Neural progenitor cell (in vitro differentiated cells): Measurements from ENCODE around the gene PRKAG1. TPM values are rescaled to one million over a fixed set of nuclear protein-coding genes. Genes with fewer than 3 reads are reported as not detected.

Experiments used
- DNase-seq: peaks from one replicate; pipeline ENCODE4 v3.0.0-alpha.2; 2016; ENCODE audit warnings: low spot score
- H2AFZ ChIP-seq: fragments of 200-600 bp; sonication (generic); replicated peaks from 2 replicates; pipeline ENCODE4 v1.6.1; 2016; ENCODE audit warnings: antibody characterized with exemption
- H3F3A ChIP-seq: fragments of 200-600 bp; sonication (generic); 2 replicates; pipeline ENCODE4 v1.6.1; 2016; ENCODE audit warnings: antibody characterized with exemption, low read depth
- H3K27ac ChIP-seq: fragments of 200-600 bp; sonication (generic); 2 replicates; pipeline ENCODE4 v1.5.1; 2016; ENCODE audit warnings: mild to moderate bottlenecking
- H3K27me3 ChIP-seq: fragments of 200-600 bp; sonication (generic); 2 replicates; pipeline ENCODE4 v1.6.1; 2016; ENCODE audit warnings: mild to moderate bottlenecking, moderate library complexity
- H3K36me3 ChIP-seq: fragments of 200-600 bp; sonication (generic); 2 replicates; pipeline ENCODE4 v1.5.1; 2016
- H3K4me1 ChIP-seq: fragments of 200-600 bp; sonication (generic); 2 replicates; pipeline ENCODE4 v1.6.1; 2016; ENCODE audit warnings: mixed run types
- H3K4me2 ChIP-seq: fragments of 200-600 bp; sonication (generic); 2 replicates; pipeline ENCODE4 v1.6.1; 2016
- H3K4me3 ChIP-seq: fragments of 200-600 bp; sonication (generic); 2 replicates; pipeline ENCODE4 v1.5.1; 2016
- H3K79me2 ChIP-seq: fragments of 200-600 bp; sonication (generic); 2 replicates; pipeline ENCODE4 v1.6.1; 2016; ENCODE audit warnings: low read depth
- H3K9ac ChIP-seq: fragments of 200-600 bp; sonication (generic); 2 replicates; pipeline ENCODE4 v1.6.1; 2016
- H3K9me3 ChIP-seq: fragments of 200-600 bp; sonication (generic); 2 replicates; pipeline ENCODE4 v1.5.1; 2016; ENCODE audit warnings: low read depth
- H4K20me1 ChIP-seq: fragments of 200-600 bp; sonication (generic); 2 replicates; pipeline ENCODE4 v1.6.1; 2016; ENCODE audit warnings: low read depth
- H3K27ac Mint-ChIP-seq: 3 replicates; pipeline ENCODE4 v1.8.0; 2021; ENCODE audit warnings: mixed read lengths
- H3K27me3 Mint-ChIP-seq: 2 replicates; pipeline ENCODE4 v1.8.0; 2022; ENCODE audit warnings: low read depth, mild to moderate bottlenecking, inconsistent platforms, moderate library complexity, mixed read lengths; ENCODE audit not compliant: insufficient read depth
- H3K36me3 Mint-ChIP-seq: 3 replicates; pipeline ENCODE4 v1.8.0; 2021; ENCODE audit warnings: mixed read lengths
- H3K4me1 Mint-ChIP-seq: 3 replicates; pipeline ENCODE4 v1.8.0; 2021; ENCODE audit warnings: mixed read lengths
- H3K4me3 Mint-ChIP-seq: 3 replicates; pipeline ENCODE4 v1.8.0; 2021; ENCODE audit warnings: mild to moderate bottlenecking, moderate library complexity, mixed read lengths
- H3K9me3 Mint-ChIP-seq: 3 replicates; pipeline ENCODE4 v1.8.0; 2020; ENCODE audit warnings: mixed read lengths
- EZH2 ChIP-seq: fragments of 200-600 bp; sonication (generic); IDR thresholded peaks from 2 replicates; pipeline ENCODE4 v1.6.1; 2017; ENCODE audit warnings: antibody characterized with exemption, mild to moderate bottlenecking, moderate library complexity
- EZH2phosphoT487 ChIP-seq: fragments of 200-600 bp; sonication (generic); IDR thresholded peaks from 2 replicates; pipeline ENCODE4 v1.6.1; 2017; ENCODE audit warnings: antibody characterized with exemption
- total RNA-seq: library from RNA; depleted of rRNA; stranded (reverse); fragments of >200 nt; gene quantifications from 2 replicates; pipeline ENCODE4 v1.2.3, GENCODE V29; 2015; ENCODE audit warnings: low replicate concordance
- TF ChIP-seq, protein P1 (sequence below): fragments of 200-600 bp; sonication (generic); IDR thresholded peaks from 2 replicates; pipeline ENCODE4 v1.5.1; 2017; ENCODE audit warnings: antibody characterized with exemption, mild to moderate bottlenecking

Gene PRKAG1
- total RNA-seq, 1 donor from 2014 or later, result 41.8 TPM

DNA sequence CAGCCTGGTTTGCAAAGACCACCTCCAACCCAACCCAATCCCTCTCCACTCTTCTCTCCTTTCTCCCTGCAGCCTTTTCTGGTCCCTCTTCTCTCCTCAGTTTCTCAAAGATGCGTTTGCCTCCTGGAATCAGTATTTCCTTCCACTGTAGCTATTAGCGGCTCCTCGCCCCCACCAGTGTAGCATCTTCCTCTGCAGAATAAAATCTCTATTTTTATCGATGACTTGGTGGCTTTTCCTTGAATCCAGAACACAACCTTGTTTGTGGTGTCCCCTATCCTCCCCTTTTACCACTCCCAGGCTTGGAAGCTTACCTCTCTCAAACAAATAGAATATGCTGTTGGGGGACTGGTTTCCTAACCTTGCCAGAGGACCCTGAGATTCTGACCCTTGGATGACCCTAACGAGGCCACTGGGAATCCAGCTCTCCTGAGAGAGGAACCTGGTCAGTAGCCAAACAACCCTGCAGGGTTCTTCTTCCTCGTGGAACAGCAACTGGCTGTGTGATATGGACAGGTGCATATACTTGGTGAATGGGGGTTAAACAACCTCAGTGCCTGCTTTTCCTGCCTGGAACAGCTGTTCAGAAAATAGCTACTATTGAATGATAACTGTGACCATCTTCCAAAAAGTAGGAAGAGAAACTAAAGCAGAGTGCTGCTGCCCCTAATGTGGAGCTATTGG lies 36.0 kb downstream of the PRKAG1 start:
- H3K4me3 Mint-ChIP-seq, result peak overlapping the region; percentile 87
- peaks cover 98% of the 10 kb centered on the region for H3K27me3 ChIP-seq

DNA sequence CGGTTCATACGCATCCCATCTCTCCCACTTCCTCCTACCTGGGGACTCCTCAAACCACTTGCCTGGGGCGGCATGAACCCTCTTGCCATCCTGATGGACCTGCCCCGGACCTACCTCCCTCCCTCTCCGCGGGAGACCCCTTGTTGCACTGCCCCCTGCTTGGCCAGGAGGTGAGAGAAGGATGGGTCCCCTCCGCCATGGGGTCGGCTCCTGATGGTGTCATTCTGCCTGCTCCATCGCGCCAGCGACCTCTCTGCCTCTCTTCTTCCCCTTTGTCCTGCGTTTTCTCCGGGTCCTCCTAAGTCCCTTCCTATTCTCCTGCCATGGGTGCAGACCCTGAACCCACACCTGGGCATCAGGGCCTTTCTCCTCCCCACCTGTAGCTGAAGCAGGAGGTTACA lies 36.8 kb downstream of the PRKAG1 start:
- Mint-ChIP-seq H3K27ac (peak overlapping the region; percentile 66), H3K9me3 (peaks cover 5% of the 10 kb centered on the region), H3K36me3 (peaks cover 8% of the 10 kb centered on the region), H3K27me3 (peaks cover 74% of the 10 kb centered on the region), H3K4me3 (peak overlapping the region; percentile 87), H3K4me1 (peaks cover 77% of the 10 kb centered on the region)
- H3K4me2 ChIP-seq, result peak overlapping the region; percentile 63
- no peak overlapping the region for H3K9ac ChIP-seq
- TF ChIP-seq EZH2phosphoT487 (no peak), EZH2 (no peak)
- TF ChIP-seq, protein P1, sequence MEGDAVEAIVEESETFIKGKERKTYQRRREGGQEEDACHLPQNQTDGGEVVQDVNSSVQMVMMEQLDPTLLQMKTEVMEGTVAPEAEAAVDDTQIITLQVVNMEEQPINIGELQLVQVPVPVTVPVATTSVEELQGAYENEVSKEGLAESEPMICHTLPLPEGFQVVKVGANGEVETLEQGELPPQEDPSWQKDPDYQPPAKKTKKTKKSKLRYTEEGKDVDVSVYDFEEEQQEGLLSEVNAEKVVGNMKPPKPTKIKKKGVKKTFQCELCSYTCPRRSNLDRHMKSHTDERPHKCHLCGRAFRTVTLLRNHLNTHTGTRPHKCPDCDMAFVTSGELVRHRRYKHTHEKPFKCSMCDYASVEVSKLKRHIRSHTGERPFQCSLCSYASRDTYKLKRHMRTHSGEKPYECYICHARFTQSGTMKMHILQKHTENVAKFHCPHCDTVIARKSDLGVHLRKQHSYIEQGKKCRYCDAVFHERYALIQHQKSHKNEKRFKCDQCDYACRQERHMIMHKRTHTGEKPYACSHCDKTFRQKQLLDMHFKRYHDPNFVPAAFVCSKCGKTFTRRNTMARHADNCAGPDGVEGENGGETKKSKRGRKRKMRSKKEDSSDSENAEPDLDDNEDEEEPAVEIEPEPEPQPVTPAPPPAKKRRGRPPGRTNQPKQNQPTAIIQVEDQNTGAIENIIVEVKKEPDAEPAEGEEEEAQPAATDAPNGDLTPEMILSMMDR, result no peak
- H3K9me3 ChIP-seq, result no peaks in the 10 kb centered on the region
- H4K20me1 ChIP-seq, result peaks cover 94% of the 10 kb centered on the region
- H3K4me1 ChIP-seq, result peaks cover 42% of the 10 kb centered on the region
- no peaks in the 10 kb centered on the region for H3K79me2 ChIP-seq
- peaks cover 100% of the 10 kb centered on the region for H3K27me3 ChIP-seq
- no peak overlapping the region for H3K27ac ChIP-seq
- H3K36me3 ChIP-seq, result no peaks in the 10 kb centered on the region
- DNase-seq, result no peak
- H2AFZ ChIP-seq, result no peak overlapping the region
- peaks cover 57% of the 10 kb centered on the region for H3F3A ChIP-seq
- no peak overlapping the region for H3K4me3 ChIP-seq

More for the DNA sequence above, 36.0 kb downstream of the PRKAG1 start:
- Histone ChIP-seq H3K27ac (no peak overlapping the region), H3K9ac (no peak overlapping the region), H2AFZ (no peak overlapping the region), H3K9me3 (no peaks in the 10 kb centered on the region), H3K4me1 (peaks cover 46% of the 10 kb centered on the region), H3K4me2 (no peak overlapping the region), H3K79me2 (no peaks in the 10 kb centered on the region), H4K20me1 (peaks cover 94% of the 10 kb centered on the region), H3K36me3 (no peaks in the 10 kb centered on the region), H3K4me3 (no peak overlapping the region), H3F3A (peaks cover 55% of the 10 kb centered on the region)
- Mint-ChIP-seq H3K27me3 (peaks cover 74% of the 10 kb centered on the region), H3K36me3 (peaks cover 8% of the 10 kb centered on the region), H3K9me3 (peaks cover 2% of the 10 kb centered on the region), H3K27ac (no peak overlapping the region), H3K4me1 (peaks cover 77% of the 10 kb centered on the region)
- TF ChIP-seq EZH2phosphoT487, result no peak
- TF ChIP-seq, protein P1, result no peak
- TF ChIP-seq EZH2, result no peak
- DNase-seq, result no peak

DNA sequence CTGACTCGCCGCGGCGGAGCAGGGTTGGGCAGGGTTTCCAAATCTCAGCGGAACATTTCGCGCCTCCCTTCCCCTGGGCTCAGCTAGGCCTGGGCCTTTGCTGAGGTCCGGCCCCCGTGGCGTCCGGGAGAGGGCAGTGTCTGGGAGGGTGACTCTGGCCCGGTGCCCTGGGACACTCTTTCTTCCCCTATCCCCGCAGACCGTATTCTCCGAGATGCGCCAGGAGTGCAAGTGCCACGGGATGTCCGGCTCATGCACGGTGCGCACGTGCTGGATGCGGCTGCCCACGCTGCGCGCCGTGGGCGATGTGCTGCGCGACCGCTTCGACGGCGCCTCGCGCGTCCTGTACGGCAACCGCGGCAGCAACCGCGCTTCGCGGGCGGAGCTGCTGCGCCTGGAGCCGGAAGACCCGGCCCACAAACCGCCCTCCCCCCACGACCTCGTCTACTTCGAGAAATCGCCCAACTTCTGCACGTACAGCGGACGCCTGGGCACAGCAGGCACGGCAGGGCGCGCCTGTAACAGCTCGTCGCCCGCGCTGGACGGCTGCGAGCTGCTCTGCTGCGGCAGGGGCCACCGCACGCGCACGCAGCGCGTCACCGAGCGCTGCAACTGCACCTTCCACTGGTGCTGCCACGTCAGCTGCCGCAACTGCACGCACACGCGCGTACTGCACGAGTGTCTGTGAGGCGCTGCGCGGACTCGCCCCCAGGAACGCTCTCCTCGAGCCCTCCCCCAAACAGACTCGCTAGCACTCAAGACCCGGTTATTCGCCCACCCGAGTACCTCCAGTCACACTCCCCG lies 37.4 kb downstream of the PRKAG1 start:
- peaks cover 77% of the 10 kb centered on the region for H3K27me3 Mint-ChIP-seq
- peaks cover 8% of the 10 kb centered on the region for H3K36me3 Mint-ChIP-seq
- Histone ChIP-seq H3K4me1 (peaks cover 37% of the 10 kb centered on the region), H3F3A (peaks cover 54% of the 10 kb centered on the region), H4K20me1 (peaks cover 88% of the 10 kb centered on the region), H3K4me2 (peak overlapping the region; percentile 63), H3K27me3 (peaks cover 100% of the 10 kb centered on the region), H3K4me3 (peak overlapping the region; percentile 30), H3K27ac (no peak overlapping the region), H2AFZ (no peak overlapping the region), H3K79me2 (no peaks in the 10 kb centered on the region), H3K9ac (no peak overlapping the region), H3K9me3 (no peaks in the 10 kb centered on the region), H3K36me3 (no peaks in the 10 kb centered on the region)
- H3K4me3 Mint-ChIP-seq, result peak overlapping the region; percentile 87
- peak overlapping the region; percentile 66 for H3K27ac Mint-ChIP-seq
- peaks cover 76% of the 10 kb centered on the region for H3K4me1 Mint-ChIP-seq
- peaks cover 5% of the 10 kb centered on the region for H3K9me3 Mint-ChIP-seq
- TF ChIP-seq EZH2phosphoT487 (peak; percentile 60), EZH2 (peak; percentile 14)
- TF ChIP-seq, protein P1, result peak; percentile 23
- peak; percentile 69 for DNase-seq
